ENCODE data around the gene ECM1.

Gene ECM1

GRCh38 chr1:150557065-150557600 is 49.2 kb downstream of the ECM1 start:
- in situ Hi-C loops (cut with HindIII; ENCODE audit: low sequenced_read_pairs), result no loop called here

- in situ Hi-C loops (cut with HindIII; ENCODE audit: low sequenced_read_pairs), result no loop called here
These were observed 49.9 kb downstream of the ECM1 start for GRCh38 chr1:150557813-150558212.

DNA sequence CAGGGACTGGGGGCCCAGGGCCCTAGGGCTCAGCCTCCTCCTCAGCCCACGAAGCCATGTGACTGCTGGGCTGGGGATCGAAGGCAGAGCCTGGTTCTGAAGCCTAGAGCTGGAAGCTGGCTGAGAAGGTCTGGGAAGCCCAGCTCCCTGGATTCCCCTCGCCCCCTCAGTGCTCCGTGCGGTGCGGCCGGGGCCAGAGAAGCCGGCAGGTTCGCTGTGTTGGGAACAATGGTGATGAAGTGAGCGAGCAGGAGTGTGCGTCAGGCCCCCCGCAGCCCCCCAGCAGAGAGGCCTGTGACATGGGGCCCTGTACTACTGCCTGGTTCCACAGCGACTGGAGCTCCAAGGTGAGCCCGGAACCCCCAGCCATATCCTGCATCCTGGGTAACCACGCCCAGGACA is 50.4 kb downstream of the ECM1 start:
- in situ Hi-C loops (cut with HindIII; ENCODE audit: low sequenced_read_pairs), result no loop called here

GRCh38 chr1:150558761-150559655 is 51.1 kb downstream of the ECM1 start:
- in situ Hi-C loops (cut with HindIII; ENCODE audit: low sequenced_read_pairs), result no loop called here

GRCh38 chr1:150559656-150560010 is 51.7 kb downstream of the ECM1 start:
- in situ Hi-C loops (cut with HindIII; ENCODE audit: low sequenced_read_pairs), result no loop called here

GRCh38 chr1:150560011-150560438 is 52.1 kb downstream of the ECM1 start:
- in situ Hi-C loops (cut with HindIII; ENCODE audit: low sequenced_read_pairs), result no loop called here

GRCh38 chr1:150560576-150561253 is 52.8 kb downstream of the ECM1 start:
- in situ Hi-C loops (cut with HindIII; ENCODE audit: low sequenced_read_pairs), result no loop called here

DNA sequence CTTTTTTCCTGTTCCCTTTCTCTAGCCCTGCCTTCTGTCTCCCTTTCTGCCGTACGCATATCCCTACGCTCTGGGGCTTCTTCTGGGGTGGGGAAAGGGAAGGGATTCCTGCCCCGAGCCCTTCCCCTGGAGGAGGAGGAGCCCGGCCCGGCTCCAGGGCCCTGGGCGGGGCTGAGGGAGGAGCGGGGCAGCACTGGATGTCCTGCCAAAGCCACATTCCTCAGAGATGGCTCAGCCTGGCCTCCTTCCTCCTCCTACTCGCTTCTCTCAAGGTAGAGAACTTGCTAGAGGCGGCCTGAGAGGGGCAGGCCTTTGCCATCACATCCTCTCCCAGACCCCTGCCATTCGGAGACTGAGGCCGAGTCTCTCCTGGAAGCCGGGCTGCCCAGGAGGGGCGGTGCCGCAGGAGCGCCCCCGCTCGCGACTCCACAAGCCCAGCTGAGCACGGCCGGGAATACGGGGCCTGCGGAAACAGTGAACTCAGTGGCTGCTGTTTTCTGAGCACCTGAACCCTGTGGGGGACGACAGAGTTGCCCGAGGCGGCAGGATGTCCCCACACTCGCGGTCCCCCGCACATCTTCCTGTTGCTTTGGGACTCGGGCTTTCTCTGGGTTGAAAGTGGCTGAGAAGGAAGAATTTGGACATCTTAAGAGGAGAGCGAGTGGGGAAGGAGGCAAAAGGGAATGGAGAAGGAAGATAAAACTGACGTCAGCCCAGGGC is 53.5 kb downstream of the ECM1 start:
- in situ Hi-C loops (cut with HindIII; ENCODE audit: low sequenced_read_pairs), result no loop called here

DNA sequence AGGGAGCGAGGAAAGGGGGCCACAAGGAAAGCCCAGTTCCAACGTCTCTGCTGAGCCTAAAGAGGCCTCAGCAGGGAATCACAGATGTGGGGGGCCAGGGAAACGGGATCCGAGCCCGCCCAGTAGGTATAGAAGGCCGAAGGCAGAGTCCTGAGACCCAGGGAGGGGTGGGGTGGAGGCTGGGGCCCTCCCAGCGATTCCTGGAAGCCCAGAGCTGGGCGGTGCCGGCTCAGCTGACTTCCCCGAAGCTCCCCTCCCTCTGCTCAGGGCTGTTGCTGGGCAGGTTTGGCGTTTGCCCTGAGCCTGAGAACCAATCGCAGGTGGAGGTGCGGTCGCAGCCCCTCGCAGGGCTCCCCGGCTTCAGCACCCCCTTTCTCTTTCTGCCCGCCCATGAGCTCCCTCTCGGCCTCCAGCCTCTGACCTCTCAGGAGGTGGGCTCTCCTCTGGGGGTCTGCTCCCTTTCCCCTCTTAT is 54.1 kb downstream of the ECM1 start:
- in situ Hi-C loops (cut with HindIII; ENCODE audit: low sequenced_read_pairs), result no loop called here

DNA sequence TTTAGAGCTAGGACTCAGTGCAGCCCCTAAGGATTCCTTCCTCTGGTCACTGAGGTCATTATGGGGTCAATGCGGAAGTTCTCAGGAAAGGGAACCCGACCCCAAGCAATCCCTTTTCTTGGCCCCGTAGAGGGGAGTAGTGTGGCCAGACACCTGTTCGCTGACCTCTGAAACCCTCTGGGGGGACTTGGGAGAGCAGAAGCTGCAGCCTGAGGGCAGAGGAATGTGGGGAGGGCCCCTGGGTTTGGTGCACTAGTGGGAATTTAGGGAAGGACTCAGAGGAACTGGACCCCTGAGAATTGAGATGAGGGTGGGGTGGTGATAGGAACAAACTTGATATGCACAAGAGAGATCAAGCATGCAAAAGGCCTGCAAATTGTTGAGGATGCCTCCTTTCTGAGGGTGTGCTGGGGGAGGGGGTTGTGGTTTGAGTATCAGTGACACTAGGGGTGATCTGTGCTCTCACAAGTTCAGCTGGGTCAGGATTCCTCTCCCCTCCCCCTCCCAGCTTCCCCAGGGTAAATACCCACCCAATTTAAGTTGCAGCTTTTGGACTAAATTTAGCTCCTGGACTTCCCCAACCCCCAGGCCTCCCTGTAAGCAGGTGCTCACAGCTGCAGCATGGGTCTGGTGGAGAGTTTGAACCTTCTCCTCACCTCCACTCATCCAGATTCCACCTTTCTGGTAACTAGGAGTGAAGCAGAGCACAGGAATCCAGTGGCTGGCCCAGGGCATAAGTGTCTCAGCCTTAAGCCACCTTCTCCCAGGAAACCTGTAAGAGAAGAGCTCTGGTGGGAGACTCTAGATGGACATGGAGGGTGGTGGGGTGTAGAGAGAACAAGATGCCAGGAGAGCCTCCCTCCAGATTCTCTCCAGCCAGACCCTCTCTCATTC is 54.8 kb downstream of the ECM1 start:
- in situ Hi-C loops (cut with HindIII; ENCODE audit: low sequenced_read_pairs), result no loop called here

Measured in DLD1 (cell line).